Caco-2 (cell line): ENCODE measurements around the gene CLEC16A. TPM values are rescaled to one million over a fixed set of nuclear protein-coding genes. Genes with fewer than 3 reads are reported as not detected.

ENCODE experiments used
- BruUV-seq: library from RNA; stranded (reverse); fragments of 400-500 nt; replicated peaks from 2 replicates; lab custom pipeline; 2021; lab: Mats Ljungman, UMichigan
- CTCF ChIA-PET: fragments of 300-600 bp; sonication (Branson Sonifier 250); formaldehyde crosslinking; loops from one replicate; lab custom pipeline; 2022; ENCODE audit warnings: antibody characterized with exemption; lab: Charles Lee
- POLR2A ChIA-PET: fragments of 300-600 bp; sonication (Branson Sonifier 250); formaldehyde crosslinking; loops from one replicate; lab custom pipeline; 2022; ENCODE audit warnings: antibody characterized with exemption; lab: Charles Lee
- DNase-seq, 2 experiments: peaks; one replicate each; pipeline versions ENCODE4 v3.0.0 to v3.0.0-alpha.2; 2020 to 2022
- H3K27me3 ChIP-seq: replicated peaks from 2 replicates; pipeline ENCODE4 v1.6.0; 2011; ENCODE audit warnings: low read length; ENCODE audit not compliant: control insufficient read depth, insufficient read depth
- H3K36me3 ChIP-seq: 2 replicates; pipeline ENCODE4 v1.5.1; 2011; ENCODE audit warnings: low read length; ENCODE audit not compliant: control insufficient read depth, insufficient read depth
- H3K4me1 ChIP-seq: fragments of 250-450 bp; sonication (Bioruptor Pico); 2 replicates; pipeline ENCODE4 v1.5.1; 2020; ENCODE audit warnings: mild to moderate bottlenecking
- H3K4me3 ChIP-seq: 2 replicates; pipeline ENCODE4 v1.5.1; 2011; ENCODE audit warnings: low read depth, mild to moderate bottlenecking, control low read depth, low read length
- H3K9me3 ChIP-seq: fragments of 250-450 bp; sonication (Bioruptor Pico); 2 replicates; pipeline ENCODE4 v1.5.1; 2020; ENCODE audit warnings: mild to moderate bottlenecking, moderate library complexity
- H3K27ac Mint-ChIP-seq: one replicate; pipeline ENCODE4 v1.8.0; 2022; ENCODE audit warnings: mixed read lengths; ENCODE audit not compliant: unreplicated experiment
- H3K27me3 Mint-ChIP-seq: one replicate; pipeline ENCODE4 v1.8.0; 2022; ENCODE audit warnings: mixed read lengths; ENCODE audit not compliant: insufficient read depth, unreplicated experiment
- H3K36me3 Mint-ChIP-seq: one replicate; pipeline ENCODE4 v1.8.0; 2022; ENCODE audit warnings: mild to moderate bottlenecking, mixed read lengths; ENCODE audit not compliant: insufficient read depth, unreplicated experiment
- H3K4me1 Mint-ChIP-seq: one replicate; pipeline ENCODE4 v1.8.0; 2022; ENCODE audit warnings: low read depth, mixed read lengths; ENCODE audit not compliant: unreplicated experiment
- H3K4me3 Mint-ChIP-seq: one replicate; pipeline ENCODE4 v1.8.0; 2022; ENCODE audit warnings: mild to moderate bottlenecking, moderate library complexity, mixed read lengths; ENCODE audit not compliant: unreplicated experiment
- H3K9me3 Mint-ChIP-seq: one replicate; pipeline ENCODE4 v1.8.0; 2022; ENCODE audit warnings: mixed read lengths; ENCODE audit not compliant: unreplicated experiment
- CTCF ChIP-seq, 2 experiments: fragments of 200-600 bp in 1 of 2; IDR thresholded peaks; 1 replicate in 1 of 2; 2 replicates in 1 of 2; pipeline versions ENCODE4 v1.5.1 to v1.8.0; 2011 to 2022; ENCODE audit warnings: antibody characterized with exemption in 1 of 2, control low read depth in 1 of 2, inconsistent platforms in 1 of 2, low read depth in 1 of 2, low read length in 1 of 2, mild to moderate bottlenecking in 1 of 2, moderate library complexity in 1 of 2; ENCODE audit not compliant: insufficient read depth in 1 of 2, severe bottlenecking in 1 of 2, unreplicated experiment in 1 of 2
- intact Hi-C: fragments of 100-400 bp; cut with micrococcal nuclease; formaldehyde crosslinking; loops from one replicate; pipeline ENCODE4 v1.10.0; 2022; ENCODE audit not compliant: unreplicated experiment
- total RNA-seq: library from RNA; stranded (reverse); gene quantifications from 2 replicates; pipeline ENCODE4 v1.2.3, GENCODE V29; 2022

Gene CLEC16A
- total RNA-seq, 1 experiment from 2014 or later: 27.0 TPM

GRCh38 chr16:11229432-11229831 is 285.1 kb downstream of the CLEC16A start:
- DNase-seq: no peak
- H3K4me1 ChIP-seq: no peaks in the 10 kb centered on the region
- no peaks in the 10 kb centered on the region for H3K36me3 ChIP-seq
- H3K27me3 ChIP-seq: no peaks in the 10 kb centered on the region
- POLR2A ChIA-PET: no interaction called here
- no TSS peak for BruUV-seq
- Mint-ChIP-seq H3K4me3 (no peak overlapping the region), H3K4me1 (no peaks in the 10 kb centered on the region), H3K9me3 (no peaks in the 10 kb centered on the region), H3K27me3 (no peaks in the 10 kb centered on the region), H3K36me3 (no peaks in the 10 kb centered on the region), H3K27ac (no peak overlapping the region)
- TF ChIP-seq CTCF (IDR thresholded peaks at IDR 0.05; ENCODE audit: insufficient read depth in 1 of 2, low read depth in 1 of 2, low read length in 1 of 2, severe bottlenecking in 1 of 2, unreplicated experiment in 1 of 2): no peak
- H3K4me3 ChIP-seq: no peak overlapping the region
- no peaks in the 10 kb centered on the region for H3K9me3 ChIP-seq
- CTCF ChIA-PET: no interaction called here
- intact Hi-C loops: no loop called here

- POLR2A ChIA-PET: no interaction called here
- Mint-ChIP-seq H3K27ac (no peak overlapping the region), H3K27me3 (no peaks in the 10 kb centered on the region), H3K9me3 (no peaks in the 10 kb centered on the region), H3K4me3 (no peak overlapping the region), H3K36me3 (no peaks in the 10 kb centered on the region), H3K4me1 (no peaks in the 10 kb centered on the region)
- Histone ChIP-seq H3K9me3 (no peaks in the 10 kb centered on the region), H3K4me1 (no peaks in the 10 kb centered on the region), H3K4me3 (no peak overlapping the region), H3K27me3 (no peaks in the 10 kb centered on the region), H3K36me3 (no peaks in the 10 kb centered on the region)
- no TSS peak for BruUV-seq
- intact Hi-C loops: no loop called here
- CTCF ChIA-PET: no interaction called here
- TF ChIP-seq CTCF (IDR thresholded peaks at IDR 0.05; ENCODE audit: insufficient read depth in 1 of 2, low read depth in 1 of 2, low read length in 1 of 2, severe bottlenecking in 1 of 2, unreplicated experiment in 1 of 2): no peak
- no peak for DNase-seq
Observed at GRCh38 chr16:11229906-11230305, 285.5 kb downstream of the CLEC16A start.

- no peak for TF ChIP-seq CTCF (IDR thresholded peaks at IDR 0.05; ENCODE audit: insufficient read depth in 1 of 2, low read depth in 1 of 2, low read length in 1 of 2, severe bottlenecking in 1 of 2, unreplicated experiment in 1 of 2)
- intact Hi-C loops: no loop called here
- no peaks in the 10 kb centered on the region for H3K36me3 Mint-ChIP-seq
- no peaks in the 10 kb centered on the region for H3K4me1 ChIP-seq
- ChIA-PET POLR2A (no interaction called here), CTCF (no interaction called here)
- H3K4me3 ChIP-seq: no peak overlapping the region
- H3K27me3 ChIP-seq: no peaks in the 10 kb centered on the region
- H3K36me3 ChIP-seq: no peaks in the 10 kb centered on the region
- no peaks in the 10 kb centered on the region for H3K27me3 Mint-ChIP-seq
- no peaks in the 10 kb centered on the region for H3K4me1 Mint-ChIP-seq
- no peaks in the 10 kb centered on the region for H3K9me3 Mint-ChIP-seq
- no TSS peak for BruUV-seq
- H3K4me3 Mint-ChIP-seq: no peak overlapping the region
- H3K9me3 ChIP-seq: no peaks in the 10 kb centered on the region
- no peak overlapping the region for H3K27ac Mint-ChIP-seq
- no peak for DNase-seq
Observed at GRCh38 chr16:11231367-11231970, 287.1 kb downstream of the CLEC16A start.

Other genes starting within 250 kb of the CLEC16A start
- not detected in 2 replicates for gene TEKT5, start 249.6 kb upstream of the CLEC16A start, total RNA-seq
- gene NUBP1, start 200.7 kb upstream of the CLEC16A start, total RNA-seq: 25.3 and 28.3 TPM in 2 replicates
- gene TVP23A, start 125.8 kb upstream of the CLEC16A start, total RNA-seq: not detected in 2 replicates
- 0.27 and 0.37 TPM in 2 replicates for gene CIITA, start 67.4 kb upstream of the CLEC16A start, total RNA-seq
- gene DEXI, start 2.1 kb upstream of the CLEC16A start, total RNA-seq: 23.0 and 23.7 TPM in 2 replicates